ENCODE measurements around the gene CDC42SE2.

The CDC42SE2 gene

GRCh38 chr5:131263648-131264450, at the start of gene CDC42SE2:
TSS of gene CDC42SE2 (plus strand) at chr5:131264053. CDS start at chr5:131359494, 95,441 bp downstream.
- FAIRE-seq, result peak; percentile 41
- peak; percentile 72 for DNase-seq (ENCODE audit: extremely low spot score, insufficient read length, low read depth)

DNA sequence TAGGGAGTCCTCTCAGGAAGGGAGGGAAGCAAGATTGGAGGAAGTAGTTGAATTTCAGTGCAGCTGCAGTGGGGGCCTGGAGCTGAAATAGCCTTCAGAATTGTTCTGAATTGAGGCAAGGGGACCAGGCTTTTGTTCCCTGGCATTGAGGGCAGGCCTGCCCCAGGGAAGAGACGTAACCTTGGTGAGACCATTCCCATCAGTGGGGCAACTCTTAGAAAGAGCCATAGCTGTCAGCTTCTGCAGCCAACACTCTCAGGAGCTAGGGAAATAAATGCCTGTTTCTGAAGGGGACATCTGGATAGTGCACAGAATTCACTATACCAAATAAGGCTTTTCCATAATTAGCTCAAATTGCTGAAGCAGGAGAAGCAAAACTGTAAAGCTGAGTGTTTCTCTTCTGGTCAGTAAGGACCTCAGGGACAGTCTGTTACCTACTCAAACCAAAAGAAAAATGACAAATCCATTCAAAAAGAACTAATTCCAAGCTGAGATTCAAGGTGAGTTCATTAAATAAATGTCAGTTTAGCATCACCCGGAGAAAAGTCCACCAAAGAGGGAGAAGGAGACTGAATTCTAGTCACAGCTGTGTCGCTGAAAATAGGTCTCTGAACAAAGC, 49.1 kb upstream of the CDC42SE2 start:
- peak; percentile 29 for FAIRE-seq
- DNase-seq (ENCODE audit: extremely low spot score, insufficient read length, low read depth), result no peak

DNA sequence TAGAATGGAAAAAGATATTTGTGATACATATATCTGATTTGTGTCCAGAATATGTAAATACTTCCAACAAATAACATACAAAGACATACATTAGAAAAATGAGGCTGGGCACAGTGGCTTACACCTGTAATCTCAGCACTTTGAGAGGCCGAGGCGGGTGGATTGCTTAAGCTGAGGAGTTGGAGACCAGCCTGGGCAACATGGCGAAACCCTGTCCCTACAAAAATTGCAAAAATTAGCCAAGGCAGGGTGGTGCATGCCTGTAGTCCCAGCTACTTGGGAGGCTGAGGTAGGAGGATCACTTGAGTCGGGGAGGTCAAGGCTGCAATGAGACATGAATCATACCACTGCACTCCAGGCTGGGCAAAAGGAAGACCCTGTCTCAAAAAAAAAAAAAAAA, 46.1 kb upstream of the CDC42SE2 start:
- FAIRE-seq (no peak), DNase-seq (ENCODE audit: extremely low spot score, insufficient read length, low read depth) (no peak)

- no peak for DNase-seq (ENCODE audit: extremely low spot score, insufficient read length, low read depth)
- FAIRE-seq, result peak; percentile 67
Measured at GRCh38 chr5:131218392-131218791, 45.5 kb upstream of the CDC42SE2 start.

GRCh38 chr5:131220566-131220965, 43.3 kb upstream of the CDC42SE2 start:
- DNase-seq (ENCODE audit: extremely low spot score, insufficient read length, low read depth), result no peak
- FAIRE-seq, result no peak

DNA sequence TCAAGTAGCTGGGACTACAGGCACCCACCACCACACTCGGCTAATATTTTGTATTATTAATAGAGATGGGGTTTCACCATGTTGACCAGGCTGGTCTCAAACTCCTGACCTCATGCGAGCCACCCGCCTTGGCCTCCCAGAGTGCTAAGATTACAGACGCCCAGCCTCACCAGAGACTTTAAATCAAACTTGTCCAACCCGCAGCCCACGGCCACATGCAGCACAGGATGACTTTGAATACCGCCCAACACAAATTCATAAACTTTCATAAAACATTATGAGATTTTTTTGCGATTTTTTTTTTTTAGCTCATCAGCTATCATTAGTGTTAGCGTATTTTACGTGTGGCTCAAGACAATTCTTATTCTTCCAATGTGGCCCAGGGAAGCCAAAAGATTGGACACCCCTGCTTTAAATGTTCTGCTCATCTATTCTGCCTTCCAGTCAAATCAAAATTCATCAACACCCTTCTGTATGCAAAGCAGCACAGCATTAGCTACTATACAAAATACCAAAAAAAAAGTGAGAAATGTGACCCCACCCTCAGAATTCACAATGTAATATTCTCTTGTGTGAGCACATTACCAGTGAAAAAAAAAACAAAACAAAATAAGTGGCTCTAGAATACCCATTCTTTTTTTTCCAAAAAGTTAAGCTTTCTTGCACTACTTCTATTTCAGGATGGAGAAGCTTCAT, 42.7 kb upstream of the CDC42SE2 start:
- DNase-seq (ENCODE audit: extremely low spot score, insufficient read length, low read depth), result no peak
- no peak for FAIRE-seq

GRCh38 chr5:131221888-131222287, 42.0 kb upstream of the CDC42SE2 start:
- no peak for DNase-seq (ENCODE audit: extremely low spot score, insufficient read length, low read depth)

DNA sequence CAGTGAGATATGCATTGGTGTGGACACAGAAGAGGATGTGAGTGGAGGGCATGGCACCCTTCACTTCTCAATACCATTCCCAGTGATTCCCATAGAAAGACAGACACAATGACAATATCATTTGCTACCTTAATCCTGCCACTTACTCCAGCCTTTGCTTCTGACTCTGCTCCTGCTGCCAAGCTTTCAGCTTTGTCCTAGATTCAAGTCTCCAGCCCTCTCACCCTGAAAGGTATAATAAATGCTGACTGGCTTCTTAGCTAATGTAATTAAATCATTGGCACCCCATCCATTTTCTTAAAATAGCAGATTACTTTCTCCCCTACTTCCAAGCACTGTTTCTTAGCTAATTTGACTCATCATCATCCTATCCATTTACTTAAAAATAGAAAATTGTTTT, 41.1 kb upstream of the CDC42SE2 start:
- FAIRE-seq (no peak), DNase-seq (ENCODE audit: extremely low spot score, insufficient read length, low read depth) (no peak)

More at GRCh38 chr5:131221888-131222287, 42.0 kb upstream of the CDC42SE2 start:
- FAIRE-seq, result peak; percentile 18

DNA sequence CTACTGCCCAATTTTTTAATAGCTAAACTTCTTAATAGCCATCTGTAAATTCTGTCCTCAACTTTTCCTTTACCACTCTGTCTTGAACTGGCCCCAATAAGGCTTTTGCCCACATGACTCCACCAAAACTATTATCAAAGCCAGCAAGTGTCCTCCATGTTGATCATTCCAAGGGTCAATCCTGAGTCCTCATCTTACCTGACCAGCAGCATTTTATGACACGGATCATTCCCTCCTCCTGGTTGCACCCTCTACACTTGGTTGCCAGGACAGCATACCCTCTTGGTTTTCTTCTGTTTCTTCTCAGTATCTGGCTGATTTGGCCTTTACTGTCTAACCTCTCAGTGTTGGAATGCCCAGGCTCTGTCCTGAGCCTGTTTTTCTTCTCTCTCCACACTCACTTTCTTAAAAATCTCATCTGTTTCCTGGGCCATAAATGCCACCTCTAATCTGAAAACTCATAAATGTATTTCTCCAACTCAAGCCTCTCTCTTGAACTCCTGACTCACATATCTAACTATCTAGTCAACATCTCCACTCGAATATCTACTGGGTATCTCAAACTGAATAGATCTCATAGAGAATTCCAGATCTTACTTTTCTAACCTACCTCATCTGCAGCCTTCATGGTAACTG, 40.0 kb upstream of the CDC42SE2 start:
- FAIRE-seq (no peak), DNase-seq (ENCODE audit: extremely low spot score, insufficient read length, low read depth) (no peak)

DNA sequence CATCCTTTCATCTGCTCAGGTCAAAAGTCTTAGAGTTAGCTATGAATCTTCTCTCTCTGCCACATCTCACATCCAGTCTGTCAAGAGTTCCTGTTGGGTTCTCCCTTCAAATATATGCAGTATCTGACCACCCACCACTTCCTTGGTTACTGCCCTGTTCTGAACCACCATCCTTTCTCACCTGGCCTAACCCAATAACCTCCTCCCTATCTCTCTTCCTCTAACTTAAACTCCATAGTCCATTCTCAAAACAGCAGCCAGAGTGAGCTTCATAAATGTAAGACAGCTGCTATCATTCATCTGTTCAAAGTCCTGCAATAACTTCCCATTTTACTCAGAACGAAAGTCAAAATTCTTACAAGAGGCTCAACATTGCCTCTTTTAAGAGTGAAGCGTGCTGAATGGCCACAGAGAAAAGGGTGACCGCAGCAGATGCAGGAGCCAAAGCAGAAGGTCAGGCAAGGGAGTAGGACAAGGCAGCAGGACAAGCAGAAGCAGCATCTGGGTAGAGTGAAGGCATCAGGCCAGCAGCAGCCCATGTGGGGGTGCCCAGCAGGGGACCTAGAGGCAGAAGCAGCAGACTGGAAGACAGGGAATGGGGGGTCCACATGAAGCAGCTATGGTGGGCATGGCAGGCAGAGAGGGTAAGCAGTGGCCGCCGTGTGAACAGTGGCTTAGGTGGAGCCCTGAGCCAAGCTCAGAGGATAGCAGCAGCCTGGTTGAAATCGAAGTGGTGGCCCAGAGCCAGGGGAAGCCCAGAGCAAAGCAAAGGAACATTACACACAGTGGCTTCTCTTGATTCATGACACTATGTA, 39.3 kb upstream of the CDC42SE2 start:
- DNase-seq (ENCODE audit: extremely low spot score, insufficient read length, low read depth) (peak; percentile 28), FAIRE-seq (peak; percentile 100)

DNA sequence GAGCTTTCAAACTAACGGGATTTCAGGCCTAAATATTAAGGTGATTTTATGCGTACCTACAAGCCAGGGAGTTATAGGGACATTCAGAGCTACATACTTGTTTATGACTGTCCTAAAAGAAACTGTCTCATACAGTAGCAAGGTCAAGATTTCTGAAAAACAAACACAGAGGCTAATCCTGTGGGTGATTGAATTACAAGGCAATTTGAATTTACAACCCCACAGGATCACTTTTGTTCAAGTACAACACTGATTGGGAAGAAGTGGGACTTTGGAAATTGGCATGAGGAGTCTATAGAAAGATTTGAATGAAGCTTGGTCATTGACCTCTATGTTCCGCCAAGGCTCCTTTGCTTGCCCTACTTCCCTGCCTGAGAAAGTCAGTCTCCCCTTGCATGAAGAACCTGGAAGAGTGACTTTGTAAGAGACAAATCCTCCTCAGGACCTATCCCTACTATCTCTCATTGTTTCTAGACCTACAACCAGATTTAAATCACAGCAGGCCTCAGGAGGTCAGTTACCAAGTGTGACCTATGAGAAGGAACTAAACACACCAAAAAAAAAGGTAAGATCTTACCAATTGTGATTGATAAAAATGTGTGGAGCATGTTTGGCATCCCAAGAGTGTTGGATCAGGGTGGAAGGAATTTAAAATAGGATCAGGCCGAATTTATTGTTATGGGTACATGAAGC, 38.4 kb upstream of the CDC42SE2 start:
- DNase-seq (ENCODE audit: extremely low spot score, insufficient read length, low read depth) (no peak), FAIRE-seq (peak; percentile 21)

DNA sequence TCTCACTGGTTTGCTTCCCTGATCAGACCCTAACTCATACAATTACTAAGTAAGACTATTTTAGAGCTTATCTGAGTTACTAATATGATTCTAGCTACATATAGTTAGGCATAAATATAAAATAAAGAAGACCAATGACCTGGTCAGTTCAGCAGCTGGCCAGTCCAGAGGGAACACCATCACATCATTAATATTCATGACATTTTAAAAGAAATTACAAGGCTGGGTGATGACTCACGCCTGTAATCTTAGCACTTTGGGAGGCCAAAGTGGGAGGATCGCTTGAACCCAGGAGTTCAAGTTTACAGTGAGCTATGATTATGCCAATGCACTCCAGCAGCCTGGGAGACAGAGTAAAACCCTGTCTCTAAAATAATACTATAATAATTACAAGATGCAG, 37.0 kb upstream of the CDC42SE2 start:
- DNase-seq (ENCODE audit: extremely low spot score, insufficient read length, low read depth) (no peak), FAIRE-seq (no peak)

- DNase-seq (ENCODE audit: extremely low spot score, insufficient read length, low read depth), result no peak
- no peak for FAIRE-seq
Measured at GRCh38 chr5:131228646-131229045, 35.2 kb upstream of the CDC42SE2 start.

DNA sequence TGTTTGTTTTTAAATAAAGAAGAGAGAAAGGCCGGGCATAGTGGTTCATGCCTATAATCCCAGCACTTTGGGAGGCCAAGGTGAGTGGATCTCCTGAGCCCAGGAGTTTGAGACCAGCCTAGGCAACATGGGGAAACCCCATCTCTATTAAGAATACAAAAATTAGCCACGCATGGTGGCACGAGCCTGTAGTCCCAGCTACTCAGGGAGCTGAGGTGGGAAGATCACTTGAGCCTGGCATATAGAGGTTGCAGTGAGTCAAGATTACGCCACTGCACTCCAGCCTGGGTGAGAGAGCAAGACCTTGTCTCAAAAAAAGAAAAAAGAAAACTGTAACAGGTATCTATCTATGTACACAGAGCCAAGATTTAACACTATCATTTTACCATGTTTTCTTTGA, 34.2 kb upstream of the CDC42SE2 start:
- DNase-seq (ENCODE audit: extremely low spot score, insufficient read length, low read depth) (no peak), FAIRE-seq (peak; percentile 21)

- DNase-seq (ENCODE audit: extremely low spot score, insufficient read length, low read depth) (no peak), FAIRE-seq (peak; percentile 94)
Measured at GRCh38 chr5:131230406-131230805, 33.4 kb upstream of the CDC42SE2 start.

- peak; percentile 50 for FAIRE-seq
Measured at GRCh38 chr5:131239686-131240085, 24.2 kb upstream of the CDC42SE2 start.

GRCh38 chr5:131242728-131243255, 21.1 kb upstream of the CDC42SE2 start:
- FAIRE-seq (peak; percentile 45), DNase-seq (ENCODE audit: extremely low spot score, insufficient read length, low read depth) (no peak)

More at GRCh38 chr5:131239686-131240085, 24.2 kb upstream of the CDC42SE2 start:
- no peak for DNase-seq (ENCODE audit: extremely low spot score, insufficient read length, low read depth)

DNA sequence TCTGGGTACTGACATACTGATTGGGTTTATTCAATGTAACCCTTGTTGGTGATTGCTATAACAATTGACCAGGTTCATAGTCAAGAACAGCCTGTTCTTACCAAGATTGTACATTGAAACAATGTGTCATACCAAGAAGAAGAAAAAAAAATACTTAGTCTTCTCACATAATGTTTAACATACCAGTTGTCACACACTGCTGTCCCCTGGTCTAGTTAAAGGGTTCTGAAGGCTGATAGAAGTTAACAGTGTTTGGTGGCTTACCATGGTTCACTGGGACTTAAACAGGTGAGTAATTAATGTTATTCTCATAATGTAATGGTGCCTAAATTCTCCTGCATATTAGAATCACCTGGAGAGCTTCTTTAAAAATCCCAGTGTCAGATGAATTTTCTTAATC, 18.5 kb upstream of the CDC42SE2 start:
- DNase-seq (ENCODE audit: extremely low spot score, insufficient read length, low read depth), result no peak
- peak; percentile 70 for FAIRE-seq

GRCh38 chr5:131245948-131246347, 17.9 kb upstream of the CDC42SE2 start:
- no peak for DNase-seq (ENCODE audit: extremely low spot score, insufficient read length, low read depth)
- no peak for FAIRE-seq
